NOMO-1 (cell line): ENCODE results near the gene FZD10.

ENCODE experiments used
- DNase-seq, 2 experiments: peaks; one replicate each; lab custom pipeline; 2025; ENCODE audit not compliant: unreplicated experiment in 2 of 2; lab: John Stamatoyannopoulos, UW

Gene FZD10

GRCh38 chr12:130162267-130162666, at the start of gene FZD10:
TSS of gene FZD10 (plus strand) at chr12:130162464. CDS start at chr12:130162943, 479 bp downstream.
- no peak for DNase-seq

- DNase-seq: no peak
These were observed 47.3 kb upstream of the FZD10 start for GRCh38 chr12:130114952-130115351.

GRCh38 chr12:130115646-130116045, 46.6 kb upstream of the FZD10 start:
- no peak for DNase-seq

- DNase-seq: no peak
These were observed 45.5 kb upstream of the FZD10 start for GRCh38 chr12:130116791-130117190.

- no peak for DNase-seq
These were observed 45.0 kb upstream of the FZD10 start for GRCh38 chr12:130117233-130117632.

GRCh38 chr12:130117701-130118100, 44.6 kb upstream of the FZD10 start:
- no peak for DNase-seq

- no peak for DNase-seq
These were observed 44.1 kb upstream of the FZD10 start for GRCh38 chr12:130118181-130118580.

GRCh38 chr12:130119241-130119861, 42.9 kb upstream of the FZD10 start:
- DNase-seq: no peak

GRCh38 chr12:130120012-130120805, 42.1 kb upstream of the FZD10 start:
- no peak for DNase-seq

GRCh38 chr12:130121226-130122000, 40.9 kb upstream of the FZD10 start:
- DNase-seq: no peak

- DNase-seq: no peak
These were observed 39.9 kb upstream of the FZD10 start for GRCh38 chr12:130122356-130122755.

- no peak for DNase-seq
These were observed 38.2 kb upstream of the FZD10 start for GRCh38 chr12:130124106-130124505.

- no peak for DNase-seq
These were observed 37.5 kb upstream of the FZD10 start for GRCh38 chr12:130124605-130125244.

- DNase-seq: no peak
These were observed 36.2 kb upstream of the FZD10 start for GRCh38 chr12:130126023-130126432.

GRCh38 chr12:130127532-130127911, 34.7 kb upstream of the FZD10 start:
- no peak for DNase-seq

- DNase-seq: no peak
These were observed 34.1 kb upstream of the FZD10 start for GRCh38 chr12:130127912-130128789.

GRCh38 chr12:130128790-130129735, 33.2 kb upstream of the FZD10 start:
- no peak for DNase-seq

GRCh38 chr12:130130346-130130745, 31.9 kb upstream of the FZD10 start:
- DNase-seq: no peak

- DNase-seq: no peak
These were observed 31.2 kb upstream of the FZD10 start for GRCh38 chr12:130131025-130131424.
